Right hindlimb (tissue), 1 donor: ENCODE data around the gene OPRM1.
A peak's percentile ranks its signal among the peaks of the same experiment; 100 is the strongest.
"Not testable (repeated sequence)": the region's sequence is repeated elsewhere in the genome, so short reads cannot be mapped to it uniquely, and the experiment has no call there.

ENCODE experiments used
- DNase-seq: peaks from one replicate; pipeline ENCODE4 v3.0.0-alpha.2; 2018

The OPRM1 gene

GRCh38 chr6:154039231-154039842 is at the start of gene OPRM1:
Gene OPRM1 (plus strand): TSS chr6:154039240. CDS start chr6:154039545, 305 bp downstream.
- peak; percentile 79 for DNase-seq

DNA sequence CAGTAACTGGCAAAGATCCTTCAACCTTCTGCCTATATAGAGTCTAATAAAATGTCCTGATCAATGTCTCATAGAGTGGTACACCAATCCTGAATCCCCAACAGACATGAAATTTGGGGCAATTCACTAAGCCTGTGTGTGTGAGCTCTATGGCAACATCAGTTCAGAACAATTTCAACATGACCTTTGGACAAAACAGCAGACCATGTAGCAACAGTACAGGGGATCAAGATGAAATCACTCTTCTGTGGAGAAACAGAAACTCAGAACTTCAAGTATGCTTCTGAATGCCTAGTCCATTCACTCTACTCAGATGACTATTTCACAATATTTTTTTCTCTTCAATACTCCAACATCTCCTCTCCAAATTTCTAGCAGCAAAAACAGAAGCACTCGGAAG is 49.1 kb upstream of the OPRM1 start:
- no peak for DNase-seq

DNA sequence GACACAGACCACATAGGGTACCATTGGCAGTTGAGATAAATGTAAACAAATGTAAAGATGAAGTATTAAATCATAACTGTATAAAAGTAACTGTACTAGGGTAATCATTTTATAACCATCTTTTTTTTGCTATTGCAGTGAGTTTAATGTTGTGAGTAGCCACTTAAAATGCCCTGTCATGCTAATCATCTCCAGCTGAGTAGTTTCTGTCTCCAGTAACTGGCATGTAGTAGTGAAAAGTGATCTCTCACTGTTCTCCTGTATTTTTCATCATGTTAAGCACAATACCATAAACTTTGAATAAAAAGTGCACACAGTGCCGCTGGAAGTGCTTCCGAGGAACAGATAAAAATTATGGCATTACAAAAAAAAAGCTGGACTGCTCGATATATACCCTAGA is 45.0 kb upstream of the OPRM1 start:
- DNase-seq: no peak

GRCh38 chr6:153994811-153995210 is 44.2 kb upstream of the OPRM1 start:
- DNase-seq: no peak

DNA sequence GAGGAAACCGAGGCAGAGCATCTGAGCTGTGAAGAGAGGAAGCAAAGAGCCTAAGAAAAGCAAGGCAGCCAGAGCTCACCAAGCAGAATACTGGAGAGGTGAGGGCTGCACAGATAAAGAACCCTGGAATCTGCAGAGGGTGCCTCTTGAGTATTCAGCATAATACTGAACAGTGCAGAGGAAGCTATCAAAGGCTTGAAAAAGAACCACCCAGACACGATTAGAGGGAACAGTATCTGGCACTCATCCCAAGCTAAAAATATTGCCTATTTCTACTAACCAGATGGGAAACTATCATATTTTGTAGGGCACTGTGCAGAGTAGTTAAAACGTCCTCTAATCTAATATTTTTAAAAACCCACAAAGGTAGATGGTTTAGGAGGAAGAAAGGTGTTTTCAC is 41.8 kb upstream of the OPRM1 start:
- no peak for DNase-seq

- no peak for DNase-seq
These were observed 37.4 kb upstream of the OPRM1 start for GRCh38 chr6:154001494-154002285.

- DNase-seq: no peak
These were observed 36.1 kb upstream of the OPRM1 start for GRCh38 chr6:154002894-154003293.

GRCh38 chr6:154010371-154010770 is 28.7 kb upstream of the OPRM1 start:
- DNase-seq: no peak

- no peak for DNase-seq
These were observed 26.2 kb upstream of the OPRM1 start for GRCh38 chr6:154012852-154013251.

- DNase-seq: no peak
These were observed 21.3 kb upstream of the OPRM1 start for GRCh38 chr6:154017786-154018185.

DNA sequence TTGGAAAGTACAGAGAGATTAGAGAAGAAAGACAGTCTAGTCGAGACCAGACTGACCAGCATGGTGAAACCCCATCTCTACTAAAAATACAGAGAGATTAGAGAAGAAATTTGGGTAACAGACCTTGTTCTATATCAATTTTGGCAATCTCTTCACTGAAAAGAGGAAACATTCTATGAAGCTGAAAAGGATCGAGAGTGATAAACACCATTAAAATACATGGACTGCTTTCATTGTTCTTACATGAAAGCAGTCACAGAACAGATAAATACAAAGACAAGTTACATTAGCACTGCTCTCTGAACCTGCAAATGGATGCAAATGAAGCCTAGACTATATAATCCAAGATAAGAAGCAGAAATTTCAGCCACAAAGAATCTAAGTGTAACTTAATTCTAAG is 8.4 kb upstream of the OPRM1 start:
- no peak for DNase-seq

- DNase-seq: no peak
These were observed 2.0 kb downstream of the OPRM1 start for GRCh38 chr6:154041001-154041400.

- no peak for DNase-seq
These were observed 14.1 kb downstream of the OPRM1 start for GRCh38 chr6:154053141-154053540.

- DNase-seq: peak; percentile 20
These were observed 17.5 kb downstream of the OPRM1 start for GRCh38 chr6:154056536-154056935.

DNA sequence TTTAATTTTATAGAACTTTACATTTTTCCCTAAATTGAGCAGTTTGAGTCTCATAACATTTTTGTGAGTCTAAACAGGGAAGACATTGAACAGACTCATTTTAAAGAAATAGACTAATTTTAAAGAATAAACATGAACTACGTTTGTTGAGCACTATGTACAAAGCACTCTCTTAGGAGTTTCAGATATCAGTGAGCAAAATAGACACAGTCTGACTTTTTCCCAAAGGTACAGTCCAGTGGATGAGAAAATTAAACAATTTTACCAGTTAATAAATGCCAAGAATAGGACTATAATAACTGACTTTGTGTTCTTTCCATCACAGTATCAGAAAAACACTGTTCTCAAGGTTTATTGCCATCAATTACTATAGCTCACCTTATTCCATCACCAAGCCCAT is 18.1 kb downstream of the OPRM1 start:
- no peak for DNase-seq

- DNase-seq: no peak
These were observed 20.1 kb downstream of the OPRM1 start for GRCh38 chr6:154058963-154059680.

- DNase-seq: no peak
These were observed 21.0 kb downstream of the OPRM1 start for GRCh38 chr6:154060076-154060475.

DNA sequence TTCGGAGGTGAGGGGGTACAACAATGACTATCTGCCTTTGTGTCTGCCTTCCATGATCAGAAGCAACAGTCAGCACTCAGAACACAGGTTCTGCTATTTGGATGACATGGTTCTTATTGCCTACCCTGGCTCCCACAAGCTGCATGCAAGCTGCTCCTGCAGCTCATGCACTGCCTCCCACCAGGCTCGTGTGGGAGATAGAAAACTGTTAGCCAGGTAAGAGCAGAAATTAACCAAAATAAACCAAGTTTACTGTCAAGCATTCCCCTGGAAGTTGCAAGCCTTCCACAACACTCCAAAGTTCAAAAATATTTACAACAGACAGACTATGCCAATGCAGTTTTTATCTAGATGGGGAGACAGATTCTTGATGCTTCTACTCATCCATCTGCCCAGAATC is 31.0 kb downstream of the OPRM1 start:
- DNase-seq: no peak

GRCh38 chr6:154070657-154071056 is 31.6 kb downstream of the OPRM1 start:
- DNase-seq: no peak

GRCh38 chr6:154071236-154071635 is 32.2 kb downstream of the OPRM1 start:
- DNase-seq: no peak

- DNase-seq: no peak
These were observed 32.7 kb downstream of the OPRM1 start for GRCh38 chr6:154071711-154072110.

- not testable (repeated sequence) for DNase-seq
These were observed 39.6 kb downstream of the OPRM1 start for GRCh38 chr6:154078596-154078995.

GRCh38 chr6:154080461-154081189 is 41.6 kb downstream of the OPRM1 start:
- peak; percentile 21 for DNase-seq
